Smooth muscle cell (in vitro differentiated cells): Measurements from ENCODE around the gene POP5. TPM values are rescaled to one million over a fixed set of nuclear protein-coding genes. Genes with fewer than 3 reads are reported as not detected.
A peak's percentile ranks its signal among the peaks of the same experiment; 100 is the strongest.

Source experiments
- DNase-seq: peaks from one replicate; lab custom pipeline; 2025; ENCODE audit not compliant: unreplicated experiment; lab: John Stamatoyannopoulos, UW
- H2AFZ ChIP-seq: fragments of 200-600 bp; sonication (generic); 2 replicates; pipeline ENCODE4 v1.6.0; 2016; ENCODE audit warnings: antibody characterized with exemption, low read depth, mild to moderate bottlenecking
- H3F3A ChIP-seq: fragments of 200-600 bp; sonication (generic); 2 replicates; pipeline ENCODE4 v1.6.0; 2017; ENCODE audit warnings: antibody characterized with exemption, low read depth
- H3K27ac ChIP-seq: fragments of 200-600 bp; sonication (generic); 2 replicates; pipeline ENCODE4 v1.5.1; 2016; ENCODE audit warnings: low read depth, mild to moderate bottlenecking
- H3K27me3 ChIP-seq: fragments of 200-600 bp; sonication (generic); 2 replicates; pipeline ENCODE4 v1.6.1; 2016; ENCODE audit warnings: low read depth, mild to moderate bottlenecking
- H3K36me3 ChIP-seq: fragments of 200-600 bp; sonication (generic); 2 replicates; pipeline ENCODE4 v1.5.1; 2016; ENCODE audit warnings: low read depth
- H3K4me1 ChIP-seq: fragments of 200-600 bp; sonication (generic); 2 replicates; pipeline ENCODE4 v1.5.1; 2016; ENCODE audit warnings: low read depth
- H3K4me2 ChIP-seq: fragments of 200-600 bp; sonication (generic); 2 replicates; pipeline ENCODE4 v1.6.0; 2016; ENCODE audit warnings: mild to moderate bottlenecking
- H3K4me3 ChIP-seq: fragments of 200-600 bp; sonication (generic); 2 replicates; pipeline ENCODE4 v1.5.1; 2016; ENCODE audit warnings: mild to moderate bottlenecking
- H3K79me2 ChIP-seq: fragments of 200-600 bp; sonication (generic); 2 replicates; pipeline ENCODE4 v1.6.0; 2016; ENCODE audit warnings: low read depth, mild to moderate bottlenecking
- H3K9ac ChIP-seq: fragments of 200-600 bp; sonication (generic); 2 replicates; pipeline ENCODE4 v1.6.0; 2016; ENCODE audit warnings: low read depth
- H3K9me3 ChIP-seq: fragments of 200-600 bp; sonication (generic); replicated peaks from 2 replicates; pipeline ENCODE4 v1.5.1; 2016; ENCODE audit warnings: low read depth
- H4K20me1 ChIP-seq: fragments of 200-600 bp; sonication (generic); 2 replicates; pipeline ENCODE4 v1.6.0; 2016; ENCODE audit warnings: low read depth
- CTCF ChIP-seq: fragments of 200-600 bp; sonication (generic); IDR thresholded peaks from 2 replicates; pipeline ENCODE4 v1.5.1; 2017; ENCODE audit warnings: borderline replicate concordance, mild to moderate bottlenecking, antibody characterized with exemption; ENCODE audit not compliant: insufficient read depth, poor library complexity, severe bottlenecking
- WGBS: methylation state at CpG from one replicate; pipeline ENCODE4 v1.1.7; 2016; ENCODE audit warnings: low lambda C conversion rate; 5-methylcytosine and 5-hydroxymethylcytosine counted together
- polyA plus RNA-seq: library from polyadenylated mRNA; unstranded; fragments of >200 nt; fragmentation: Nextera tagmentation; extraction: Ambion mirVana; gene quantifications from 2 replicates; pipeline ENCODE4 v1.2.1, GENCODE V29; 2016
- total RNA-seq: library from RNA; depleted of rRNA; stranded (reverse); fragments of >200 nt; gene quantifications from 2 replicates; pipeline ENCODE4 v1.2.3, GENCODE V29; 2014

Gene POP5
- total and polyA plus RNA-seq, 2 experiments from 2014 or later: 25.8 to 40.4 TPM

- TF ChIP-seq CTCF: no peak
- Histone ChIP-seq H3K9me3 (no peaks in the 10 kb centered on the region), H3K9ac (no peak overlapping the region), H3K27me3 (no peaks in the 10 kb centered on the region), H3K79me2 (no peaks in the 10 kb centered on the region), H3K4me3 (no peak overlapping the region), H3K4me1 (no peaks in the 10 kb centered on the region), H4K20me1 (peaks cover 43% of the 10 kb centered on the region), H3K36me3 (peaks cover 26% of the 10 kb centered on the region), H3K27ac (peak overlapping the region; percentile 37), H2AFZ (no peak overlapping the region), H3K4me2 (no peak overlapping the region), H3F3A (peaks cover 10% of the 10 kb centered on the region)
- no peak for DNase-seq
- WGBS: 46% methylated on average over 5 of the region's 5 CpGs
These were observed 9.9 kb downstream of the POP5 start for GRCh38 chr12:120571299-120571698.

GRCh38 chr12:120563495-120563894 lies 17.7 kb downstream of the POP5 start:
- H3K79me2 ChIP-seq: peaks cover 2% of the 10 kb centered on the region
- DNase-seq: no peak
- H3K4me3 ChIP-seq: no peak overlapping the region
- H3K4me2 ChIP-seq: no peak overlapping the region
- no peak overlapping the region for H2AFZ ChIP-seq
- H3F3A ChIP-seq: no peaks in the 10 kb centered on the region
- H3K9me3 ChIP-seq: no peaks in the 10 kb centered on the region
- H3K4me1 ChIP-seq: no peaks in the 10 kb centered on the region
- H3K9ac ChIP-seq: no peak overlapping the region
- WGBS: 97% methylated on average over 11 of the region's 11 CpGs
- no peak for TF ChIP-seq CTCF
- H3K36me3 ChIP-seq: peaks cover 48% of the 10 kb centered on the region
- H3K27ac ChIP-seq: no peak overlapping the region
- no peaks in the 10 kb centered on the region for H3K27me3 ChIP-seq
- H4K20me1 ChIP-seq: peaks cover 48% of the 10 kb centered on the region

- peaks cover 49% of the 10 kb centered on the region for H3K36me3 ChIP-seq
These were observed 18.3 kb downstream of the POP5 start for GRCh38 chr12:120562906-120563305.

More at GRCh38 chr12:120562906-120563305, 18.3 kb downstream of the POP5 start:
- H2AFZ ChIP-seq: no peak overlapping the region
- H3K27me3 ChIP-seq: no peaks in the 10 kb centered on the region
- H3K27ac ChIP-seq: no peak overlapping the region
- H3K4me3 ChIP-seq: no peak overlapping the region
- no peaks in the 10 kb centered on the region for H3K4me1 ChIP-seq
- H3K9me3 ChIP-seq: no peaks in the 10 kb centered on the region
- no peak overlapping the region for H3K9ac ChIP-seq
- 93% methylated on average over 8 of the region's 8 CpGs for WGBS
- H3K79me2 ChIP-seq: peaks cover 3% of the 10 kb centered on the region
- DNase-seq: no peak
- TF ChIP-seq CTCF: no peak
- no peak overlapping the region for H3K4me2 ChIP-seq
- H3F3A ChIP-seq: no peaks in the 10 kb centered on the region
- H4K20me1 ChIP-seq: peaks cover 49% of the 10 kb centered on the region
